ENCODE results near the gene ZFP30.

- no peak for TF ChIP-seq CTCF (conservative IDR thresholded peaks at IDR 0.05 in 1 of 2, IDR thresholded peaks at IDR 0.05 in 1 of 2; ENCODE audit: extremely low read depth in 1 of 2, insufficient read depth in 1 of 2, low read depth in 1 of 2, low read length in 2 of 2)
- TF ChIP-seq EZH2 (IDR thresholded peaks at IDR 0.05; ENCODE audit: borderline replicate concordance, low read length), result no peak
Observed at GRCh38 chr19:37594304-37594981, 60.8 kb downstream of the ZFP30 start, which contains the start of the genes ZNF540 and ZNF571.

Data from mammary epithelial cell (primary cell).